ENCODE results near the gene ITGB5. TPM values are rescaled to one million over a fixed set of nuclear protein-coding genes. Genes with fewer than 3 reads are reported as not detected.

ITGB5 gene
- total RNA-seq, 1 donor from 2014 or later: 122 TPM

GRCh38 chr3:124811436-124811835 is 75.7 kb downstream of the ITGB5 start:
- Histone ChIP-seq H3K4me1 (peaks cover 65% of the 10 kb centered on the region), H3K27me3 (ENCODE audit: low read depth) (no peaks in the 10 kb centered on the region), H3K36me3 (peaks cover 36% of the 10 kb centered on the region), H3K4me3 (no peak overlapping the region), H3K9me3 (replicated peaks) (no peaks in the 10 kb centered on the region), H3K27ac (replicated peaks) (peak overlapping the region; percentile 87)
- no peak for DNase-seq
- intact Hi-C loops (cut with micrococcal nuclease): no loop called here
- no peak for TF ChIP-seq CTCF (IDR thresholded peaks at IDR 0.05; ENCODE audit: borderline replicate concordance)

GRCh38 chr3:124810970-124811369 is 76.2 kb downstream of the ITGB5 start:
- peaks cover 31% of the 10 kb centered on the region for H3K36me3 ChIP-seq
- intact Hi-C loops (cut with micrococcal nuclease): no loop called here
- H3K4me3 ChIP-seq: no peak overlapping the region
- DNase-seq: no peak
- H3K27me3 ChIP-seq (ENCODE audit: low read depth): no peaks in the 10 kb centered on the region
- peaks cover 68% of the 10 kb centered on the region for H3K4me1 ChIP-seq
- H3K9me3 ChIP-seq (replicated peaks): no peaks in the 10 kb centered on the region
- H3K27ac ChIP-seq (replicated peaks): peak overlapping the region; percentile 87
- TF ChIP-seq CTCF (IDR thresholded peaks at IDR 0.05; ENCODE audit: borderline replicate concordance): no peak

GRCh38 chr3:124809039-124809438 is 78.1 kb downstream of the ITGB5 start:
- Histone ChIP-seq H3K9me3 (replicated peaks) (no peaks in the 10 kb centered on the region), H3K4me1 (peaks cover 60% of the 10 kb centered on the region), H3K27ac (replicated peaks) (peak overlapping the region; percentile 87), H3K36me3 (peaks cover 17% of the 10 kb centered on the region), H3K27me3 (ENCODE audit: low read depth) (no peaks in the 10 kb centered on the region), H3K4me3 (no peak overlapping the region)
- no peak for DNase-seq
- TF ChIP-seq CTCF (IDR thresholded peaks at IDR 0.05; ENCODE audit: borderline replicate concordance): no peak
- intact Hi-C loops (cut with micrococcal nuclease): no loop called here

DNA sequence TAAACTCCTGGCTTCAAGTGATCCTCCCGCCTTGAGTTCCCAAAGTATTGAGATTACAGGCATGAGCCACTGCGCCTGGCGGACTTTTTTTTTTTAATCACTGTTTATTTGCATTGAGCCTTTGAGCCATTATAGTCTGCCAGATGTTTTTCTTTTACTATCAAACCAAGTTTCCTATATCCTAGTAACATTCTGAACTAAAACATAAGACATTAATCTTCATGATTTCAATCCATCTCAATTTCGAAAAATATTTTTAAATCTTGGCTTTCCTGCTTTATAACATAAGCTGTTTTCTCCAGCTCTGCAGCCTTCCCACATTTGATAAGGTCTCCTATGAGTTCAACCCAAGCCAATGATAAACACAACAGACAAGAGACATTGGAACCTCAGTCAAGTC is 81.5 kb downstream of the ITGB5 start:
- no peak for DNase-seq
- no peak overlapping the region for H3K27ac ChIP-seq (replicated peaks)
- H3K36me3 ChIP-seq: peaks cover 21% of the 10 kb centered on the region
- peaks cover 49% of the 10 kb centered on the region for H3K4me1 ChIP-seq
- TF ChIP-seq CTCF (IDR thresholded peaks at IDR 0.05; ENCODE audit: borderline replicate concordance): no peak
- H3K4me3 ChIP-seq: no peak overlapping the region
- no peaks in the 10 kb centered on the region for H3K9me3 ChIP-seq (replicated peaks)
- H3K27me3 ChIP-seq (ENCODE audit: low read depth): no peaks in the 10 kb centered on the region
- intact Hi-C loops (cut with micrococcal nuclease): no loop called here

GRCh38 chr3:124804875-124805274 is 82.3 kb downstream of the ITGB5 start:
- no peak for DNase-seq
- Histone ChIP-seq H3K27ac (replicated peaks) (no peak overlapping the region), H3K9me3 (replicated peaks) (no peaks in the 10 kb centered on the region), H3K4me1 (peaks cover 49% of the 10 kb centered on the region), H3K4me3 (no peak overlapping the region), H3K36me3 (peaks cover 21% of the 10 kb centered on the region), H3K27me3 (ENCODE audit: low read depth) (no peaks in the 10 kb centered on the region)
- intact Hi-C loops (cut with micrococcal nuclease): no loop called here
- no peak for TF ChIP-seq CTCF (IDR thresholded peaks at IDR 0.05; ENCODE audit: borderline replicate concordance)

GRCh38 chr3:124802702-124803101 is 84.5 kb downstream of the ITGB5 start:
- no peaks in the 10 kb centered on the region for H3K9me3 ChIP-seq (replicated peaks)
- intact Hi-C loops (cut with micrococcal nuclease): no loop called here
- TF ChIP-seq CTCF (IDR thresholded peaks at IDR 0.05; ENCODE audit: borderline replicate concordance): no peak
- no peak overlapping the region for H3K4me3 ChIP-seq
- H3K4me1 ChIP-seq: peaks cover 43% of the 10 kb centered on the region
- H3K27me3 ChIP-seq (ENCODE audit: low read depth): no peaks in the 10 kb centered on the region
- peak overlapping the region; percentile 88 for H3K27ac ChIP-seq (replicated peaks)
- DNase-seq: no peak
- H3K36me3 ChIP-seq: peaks cover 13% of the 10 kb centered on the region
